GM23338 (cell line): ENCODE data around the gene RABL6. TPM values are rescaled to one million over a fixed set of nuclear protein-coding genes. Genes with fewer than 3 reads are reported as not detected.

Experiments used
- EZH2phosphoT487 ChIP-seq: fragments of 200-600 bp; sonication (generic); IDR thresholded peaks from one replicate; pipeline ENCODE4 v1.8.1; 2018; ENCODE audit warnings: antibody characterized with exemption; ENCODE audit not compliant: unreplicated experiment
- REST ChIP-seq: IDR thresholded peaks from one replicate; pipeline ENCODE4 v1.6.1; 2018; ENCODE audit warnings: antibody characterized with exemption; ENCODE audit not compliant: unreplicated experiment
- polyA plus RNA-seq: library from polyadenylated mRNA; unstranded; fragments of >200 nt; fragmentation: Nextera tagmentation; extraction: Ambion mirVana; gene quantifications from 2 replicates; pipeline ENCODE4 v1.2.1, GENCODE V29; 2016
- total RNA-seq: library from RNA; depleted of rRNA; stranded (reverse); fragments of >200 nt; shearing (Covaris generic); gene quantifications from 2 replicates; pipeline ENCODE4 v1.2.3, GENCODE V29; 2014
- TF ChIP-seq, protein P1 (sequence below): fragments of 250-450 bp; sonication (Bioruptor Pico); IDR thresholded peaks from 2 replicates; pipeline ENCODE4 v1.5.0; 2020; ENCODE audit warnings: mild to moderate bottlenecking, moderate library complexity
- TF ChIP-seq, protein P2 (sequence below): IDR thresholded peaks from 2 replicates; pipeline ENCODE4 v1.6.1; 2016; ENCODE audit warnings: antibody characterized with exemption

RABL6 gene
- total and polyA plus RNA-seq, 2 experiments from 2014 or later = 59.1 to 127 TPM

GRCh38 chr9:136845465-136846260 is 37.9 kb downstream of the RABL6 start (continued):
- TF ChIP-seq, protein P1, sequence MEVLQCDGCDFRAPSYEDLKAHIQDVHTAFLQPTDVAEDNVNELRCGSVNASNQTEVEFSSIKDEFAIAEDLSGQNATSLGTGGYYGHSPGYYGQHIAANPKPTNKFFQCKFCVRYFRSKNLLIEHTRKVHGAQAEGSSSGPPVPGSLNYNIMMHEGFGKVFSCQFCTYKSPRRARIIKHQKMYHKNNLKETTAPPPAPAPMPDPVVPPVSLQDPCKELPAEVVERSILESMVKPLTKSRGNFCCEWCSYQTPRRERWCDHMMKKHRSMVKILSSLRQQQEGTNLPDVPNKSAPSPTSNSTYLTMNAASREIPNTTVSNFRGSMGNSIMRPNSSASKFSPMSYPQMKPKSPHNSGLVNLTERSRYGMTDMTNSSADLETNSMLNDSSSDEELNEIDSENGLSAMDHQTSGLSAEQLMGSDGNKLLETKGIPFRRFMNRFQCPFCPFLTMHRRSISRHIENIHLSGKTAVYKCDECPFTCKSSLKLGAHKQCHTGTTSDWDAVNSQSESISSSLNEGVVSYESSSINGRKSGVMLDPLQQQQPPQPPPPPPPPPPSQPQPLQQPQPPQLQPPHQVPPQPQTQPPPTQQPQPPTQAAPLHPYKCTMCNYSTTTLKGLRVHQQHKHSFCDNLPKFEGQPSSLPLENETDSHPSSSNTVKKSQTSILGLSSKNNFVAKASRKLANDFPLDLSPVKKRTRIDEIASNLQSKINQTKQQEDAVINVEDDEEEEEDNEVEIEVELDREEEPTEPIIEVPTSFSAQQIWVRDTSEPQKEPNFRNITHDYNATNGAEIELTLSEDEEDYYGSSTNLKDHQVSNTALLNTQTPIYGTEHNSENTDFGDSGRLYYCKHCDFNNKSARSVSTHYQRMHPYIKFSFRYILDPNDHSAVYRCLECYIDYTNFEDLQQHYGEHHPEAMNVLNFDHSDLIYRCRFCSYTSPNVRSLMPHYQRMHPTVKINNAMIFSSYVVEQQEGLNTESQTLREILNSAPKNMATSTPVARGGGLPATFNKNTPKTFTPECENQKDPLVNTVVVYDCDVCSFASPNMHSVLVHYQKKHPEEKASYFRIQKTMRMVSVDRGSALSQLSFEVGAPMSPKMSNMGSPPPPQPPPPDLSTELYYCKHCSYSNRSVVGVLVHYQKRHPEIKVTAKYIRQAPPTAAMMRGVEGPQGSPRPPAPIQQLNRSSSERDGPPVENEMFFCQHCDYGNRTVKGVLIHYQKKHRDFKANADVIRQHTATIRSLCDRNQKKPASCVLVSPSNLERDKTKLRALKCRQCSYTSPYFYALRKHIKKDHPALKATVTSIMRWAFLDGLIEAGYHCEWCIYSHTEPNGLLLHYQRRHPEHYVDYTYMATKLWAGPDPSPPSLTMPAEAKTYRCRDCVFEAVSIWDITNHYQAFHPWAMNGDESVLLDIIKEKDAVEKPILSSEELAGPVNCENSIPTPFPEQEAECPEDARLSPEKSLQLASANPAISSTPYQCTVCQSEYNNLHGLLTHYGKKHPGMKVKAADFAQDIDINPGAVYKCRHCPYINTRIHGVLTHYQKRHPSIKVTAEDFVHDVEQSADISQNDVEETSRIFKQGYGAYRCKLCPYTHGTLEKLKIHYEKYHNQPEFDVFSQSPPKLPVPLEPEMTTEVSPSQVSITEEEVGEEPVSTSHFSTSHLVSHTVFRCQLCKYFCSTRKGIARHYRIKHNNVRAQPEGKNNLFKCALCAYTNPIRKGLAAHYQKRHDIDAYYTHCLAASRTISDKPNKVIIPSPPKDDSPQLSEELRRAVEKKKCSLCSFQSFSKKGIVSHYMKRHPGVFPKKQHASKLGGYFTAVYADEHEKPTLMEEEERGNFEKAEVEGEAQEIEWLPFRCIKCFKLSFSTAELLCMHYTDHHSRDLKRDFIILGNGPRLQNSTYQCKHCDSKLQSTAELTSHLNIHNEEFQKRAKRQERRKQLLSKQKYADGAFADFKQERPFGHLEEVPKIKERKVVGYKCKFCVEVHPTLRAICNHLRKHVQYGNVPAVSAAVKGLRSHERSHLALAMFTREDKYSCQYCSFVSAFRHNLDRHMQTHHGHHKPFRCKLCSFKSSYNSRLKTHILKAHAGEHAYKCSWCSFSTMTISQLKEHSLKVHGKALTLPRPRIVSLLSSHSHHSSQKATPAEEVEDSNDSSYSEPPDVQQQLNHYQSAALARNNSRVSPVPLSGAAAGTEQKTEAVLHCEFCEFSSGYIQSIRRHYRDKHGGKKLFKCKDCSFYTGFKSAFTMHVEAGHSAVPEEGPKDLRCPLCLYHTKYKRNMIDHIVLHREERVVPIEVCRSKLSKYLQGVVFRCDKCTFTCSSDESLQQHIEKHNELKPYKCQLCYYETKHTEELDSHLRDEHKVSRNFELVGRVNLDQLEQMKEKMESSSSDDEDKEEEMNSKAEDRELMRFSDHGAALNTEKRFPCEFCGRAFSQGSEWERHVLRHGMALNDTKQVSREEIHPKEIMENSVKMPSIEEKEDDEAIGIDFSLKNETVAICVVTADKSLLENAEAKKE (CRISPR knock-in tag) = no peak
- TF ChIP-seq, protein P2, sequence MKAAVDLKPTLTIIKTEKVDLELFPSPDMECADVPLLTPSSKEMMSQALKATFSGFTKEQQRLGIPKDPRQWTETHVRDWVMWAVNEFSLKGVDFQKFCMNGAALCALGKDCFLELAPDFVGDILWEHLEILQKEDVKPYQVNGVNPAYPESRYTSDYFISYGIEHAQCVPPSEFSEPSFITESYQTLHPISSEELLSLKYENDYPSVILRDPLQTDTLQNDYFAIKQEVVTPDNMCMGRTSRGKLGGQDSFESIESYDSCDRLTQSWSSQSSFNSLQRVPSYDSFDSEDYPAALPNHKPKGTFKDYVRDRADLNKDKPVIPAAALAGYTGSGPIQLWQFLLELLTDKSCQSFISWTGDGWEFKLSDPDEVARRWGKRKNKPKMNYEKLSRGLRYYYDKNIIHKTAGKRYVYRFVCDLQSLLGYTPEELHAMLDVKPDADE = no peak
- no peak for TF ChIP-seq REST
- no peak for TF ChIP-seq EZH2phosphoT487
